Osteocyte (in vitro differentiated cells): Measurements from ENCODE around the gene RAB33A. TPM values are rescaled to one million over a fixed set of nuclear protein-coding genes. Genes with fewer than 3 reads are reported as not detected.

Experiments used
- DNase-seq: peaks from one replicate; pipeline ENCODE4 v3.0.0; 2021; ENCODE audit warnings: mixed read lengths; ENCODE audit not compliant: unreplicated experiment; ENCODE audit errors: extremely low spot score
- H3K27ac Mint-ChIP-seq: one replicate; pipeline ENCODE4 v1.8.0; 2021; ENCODE audit warnings: mild to moderate bottlenecking, mixed read lengths; ENCODE audit not compliant: unreplicated experiment
- H3K27me3 Mint-ChIP-seq: one replicate; pipeline ENCODE4 v1.8.0; 2021; ENCODE audit warnings: mixed read lengths; ENCODE audit not compliant: unreplicated experiment
- H3K36me3 Mint-ChIP-seq: one replicate; pipeline ENCODE4 v1.8.0; 2021; ENCODE audit warnings: mixed read lengths; ENCODE audit not compliant: unreplicated experiment
- H3K4me1 Mint-ChIP-seq: one replicate; pipeline ENCODE4 v1.8.0; 2021; ENCODE audit warnings: mixed read lengths; ENCODE audit not compliant: unreplicated experiment
- H3K4me3 Mint-ChIP-seq: one replicate; pipeline ENCODE4 v1.8.0; 2021; ENCODE audit warnings: mild to moderate bottlenecking, moderate library complexity, mixed read lengths; ENCODE audit not compliant: unreplicated experiment
- H3K9me3 Mint-ChIP-seq: one replicate; pipeline ENCODE4 v1.8.0; 2021; ENCODE audit warnings: mixed read lengths; ENCODE audit not compliant: unreplicated experiment
- total RNA-seq: library from RNA; stranded (reverse); gene quantifications from 2 replicates; pipeline ENCODE4 v1.2.1, GENCODE V29; 2021
- TF ChIP-seq, protein P1 (sequence below): fragments of 200-600 bp; sonication (generic); IDR thresholded peaks from 2 replicates; pipeline ENCODE4 v1.5.0; 2021; ENCODE audit warnings: antibody characterized with exemption, mild to moderate bottlenecking, moderate library complexity

Gene RAB33A
- total RNA-seq, 1 donor from 2014 or later, result 4.1 TPM

DNA sequence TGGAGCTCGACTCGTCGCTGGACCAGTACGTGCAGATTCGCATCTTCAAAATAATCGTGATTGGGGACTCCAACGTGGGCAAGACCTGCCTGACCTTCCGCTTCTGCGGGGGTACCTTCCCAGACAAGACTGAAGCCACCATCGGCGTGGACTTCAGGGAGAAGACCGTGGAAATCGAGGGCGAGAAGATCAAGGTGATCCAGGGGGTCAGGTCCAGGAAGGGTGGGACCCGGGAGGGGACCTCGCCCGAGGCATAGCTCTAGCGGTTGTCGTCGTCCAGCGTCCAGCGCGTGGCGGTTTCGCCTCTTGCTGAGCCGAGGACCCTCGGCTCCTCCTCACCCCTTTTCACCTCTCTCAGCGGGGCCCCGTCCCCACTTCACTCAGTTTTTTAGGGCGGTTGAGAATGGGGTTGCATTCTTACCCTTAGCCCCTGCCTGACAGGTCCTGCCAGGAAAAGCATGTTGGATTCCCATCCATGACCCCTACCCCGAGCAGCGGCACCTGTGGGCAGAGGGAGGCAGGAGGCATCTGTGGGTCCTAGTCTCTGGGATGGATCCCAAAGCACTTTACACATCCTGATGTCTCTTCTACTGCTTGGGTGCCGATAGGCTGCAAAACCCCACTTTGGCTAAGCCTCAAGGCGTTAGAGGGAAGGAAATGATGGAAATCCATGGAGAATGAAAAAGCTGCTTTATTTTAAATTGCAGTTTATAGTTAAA is 524 bp downstream of the RAB33A start:
- TF ChIP-seq, protein P1, sequence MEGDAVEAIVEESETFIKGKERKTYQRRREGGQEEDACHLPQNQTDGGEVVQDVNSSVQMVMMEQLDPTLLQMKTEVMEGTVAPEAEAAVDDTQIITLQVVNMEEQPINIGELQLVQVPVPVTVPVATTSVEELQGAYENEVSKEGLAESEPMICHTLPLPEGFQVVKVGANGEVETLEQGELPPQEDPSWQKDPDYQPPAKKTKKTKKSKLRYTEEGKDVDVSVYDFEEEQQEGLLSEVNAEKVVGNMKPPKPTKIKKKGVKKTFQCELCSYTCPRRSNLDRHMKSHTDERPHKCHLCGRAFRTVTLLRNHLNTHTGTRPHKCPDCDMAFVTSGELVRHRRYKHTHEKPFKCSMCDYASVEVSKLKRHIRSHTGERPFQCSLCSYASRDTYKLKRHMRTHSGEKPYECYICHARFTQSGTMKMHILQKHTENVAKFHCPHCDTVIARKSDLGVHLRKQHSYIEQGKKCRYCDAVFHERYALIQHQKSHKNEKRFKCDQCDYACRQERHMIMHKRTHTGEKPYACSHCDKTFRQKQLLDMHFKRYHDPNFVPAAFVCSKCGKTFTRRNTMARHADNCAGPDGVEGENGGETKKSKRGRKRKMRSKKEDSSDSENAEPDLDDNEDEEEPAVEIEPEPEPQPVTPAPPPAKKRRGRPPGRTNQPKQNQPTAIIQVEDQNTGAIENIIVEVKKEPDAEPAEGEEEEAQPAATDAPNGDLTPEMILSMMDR, result no peak
- Mint-ChIP-seq H3K9me3 (no peaks in the 10 kb centered on the region), H3K27ac (peak overlapping the region; percentile 92), H3K27me3 (no peaks in the 10 kb centered on the region), H3K4me3 (peak overlapping the region; percentile 77), H3K36me3 (no peaks in the 10 kb centered on the region), H3K4me1 (peaks cover 27% of the 10 kb centered on the region)
- peak; percentile 83 for DNase-seq

DNA sequence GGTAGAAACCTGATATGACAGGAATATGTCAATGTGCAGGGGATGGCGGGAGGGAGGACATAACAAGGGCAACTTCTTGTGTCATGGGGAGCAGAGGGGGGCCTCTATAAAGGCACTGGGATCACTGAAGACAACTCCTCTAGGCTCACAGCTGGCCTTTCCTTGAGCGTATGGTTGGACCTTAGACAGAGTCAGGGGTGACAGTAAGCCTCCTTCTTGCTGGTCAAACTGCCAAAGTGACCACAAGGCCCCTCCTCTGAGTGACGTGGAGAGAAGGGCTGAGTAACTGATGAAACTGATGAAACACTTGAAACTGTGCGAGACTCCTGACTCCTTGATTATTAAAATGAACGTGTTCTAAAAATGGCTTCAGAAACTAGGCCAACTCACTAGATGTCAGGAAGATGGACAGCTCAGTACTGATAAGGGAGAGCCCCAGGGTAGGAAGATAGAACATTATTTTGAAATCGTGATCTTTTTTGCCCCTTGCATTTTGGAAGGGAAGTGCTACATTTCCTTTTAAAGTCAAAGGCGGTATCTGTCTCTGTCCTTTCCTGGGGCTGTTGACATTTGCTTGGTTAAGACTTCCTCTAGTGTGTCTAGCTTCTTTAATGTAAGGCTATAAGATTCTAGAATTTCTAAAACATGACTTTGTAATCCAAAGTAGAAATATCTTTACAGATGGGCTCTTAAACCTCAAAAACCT is 1.6 kb downstream of the RAB33A start:
- no peaks in the 10 kb centered on the region for H3K27me3 Mint-ChIP-seq
- peak overlapping the region; percentile 57 for H3K4me3 Mint-ChIP-seq
- peaks cover 27% of the 10 kb centered on the region for H3K4me1 Mint-ChIP-seq
- TF ChIP-seq, protein P1, result no peak
- peak; percentile 81 for DNase-seq
- peaks cover 6% of the 10 kb centered on the region for H3K9me3 Mint-ChIP-seq
- peak overlapping the region; percentile 92 for H3K27ac Mint-ChIP-seq
- no peaks in the 10 kb centered on the region for H3K36me3 Mint-ChIP-seq

DNA sequence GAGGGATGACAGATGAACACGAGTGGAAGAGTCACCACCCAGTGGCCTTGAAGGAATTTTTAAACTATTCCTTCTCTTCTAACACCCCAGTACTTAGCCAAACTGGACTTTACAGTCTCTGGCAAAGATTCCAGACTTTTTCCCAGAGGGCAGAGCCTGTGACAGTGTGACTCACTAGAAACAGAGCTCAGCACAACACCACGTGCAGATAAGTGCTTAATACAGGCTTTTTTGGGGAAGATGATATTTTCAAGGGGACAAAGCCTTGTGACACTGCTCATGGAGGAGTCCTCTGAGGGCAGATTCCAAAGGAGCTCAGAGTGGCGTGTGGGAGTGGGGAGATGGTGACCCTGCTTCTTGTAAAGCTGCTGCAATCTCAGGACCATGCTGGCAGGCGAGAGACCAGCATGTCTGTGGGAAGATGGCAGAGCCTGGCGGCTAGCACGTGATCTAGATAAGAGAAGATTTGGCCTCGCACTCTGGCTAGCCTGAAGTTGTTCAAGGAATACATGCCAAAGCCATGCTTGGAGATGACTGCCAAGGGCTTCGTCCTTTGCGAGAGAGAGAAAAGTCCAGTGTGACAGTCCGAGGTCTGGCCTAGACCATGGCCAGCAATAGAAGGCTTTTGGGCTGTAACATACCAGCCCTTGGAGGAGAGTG is 2.4 kb downstream of the RAB33A start:
- TF ChIP-seq, protein P1, result no peak
- Mint-ChIP-seq H3K9me3 (peaks cover 6% of the 10 kb centered on the region), H3K27me3 (no peaks in the 10 kb centered on the region), H3K36me3 (no peaks in the 10 kb centered on the region), H3K4me1 (peaks cover 27% of the 10 kb centered on the region), H3K27ac (peak overlapping the region; percentile 92), H3K4me3 (peak overlapping the region; percentile 10)
- DNase-seq, result peak; percentile 63

DNA sequence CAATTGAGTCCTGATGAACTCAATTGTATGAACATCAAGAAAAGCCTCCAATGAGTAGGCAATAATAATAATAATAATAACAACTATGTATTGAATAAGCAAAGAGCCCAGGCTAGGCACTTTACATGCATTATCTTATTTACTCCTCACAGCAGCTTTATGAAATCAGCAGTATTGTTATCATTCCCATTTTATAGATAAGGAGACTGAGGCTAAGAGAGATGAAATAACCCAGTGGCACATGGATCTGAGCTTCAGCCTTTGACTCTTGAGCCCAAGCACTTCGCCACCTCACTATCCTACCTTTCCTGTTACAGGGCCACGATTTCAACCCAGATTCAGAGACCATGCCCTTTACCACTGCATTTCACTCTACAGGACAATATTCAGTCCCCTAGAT is 3.2 kb downstream of the RAB33A start:
- no peak for DNase-seq
- H3K27ac Mint-ChIP-seq, result no peak overlapping the region
- peaks cover 32% of the 10 kb centered on the region for H3K4me1 Mint-ChIP-seq
- H3K4me3 Mint-ChIP-seq, result no peak overlapping the region
- H3K36me3 Mint-ChIP-seq, result no peaks in the 10 kb centered on the region
- TF ChIP-seq, protein P1, result no peak
- H3K27me3 Mint-ChIP-seq, result no peaks in the 10 kb centered on the region
- H3K9me3 Mint-ChIP-seq, result peaks cover 6% of the 10 kb centered on the region

DNA sequence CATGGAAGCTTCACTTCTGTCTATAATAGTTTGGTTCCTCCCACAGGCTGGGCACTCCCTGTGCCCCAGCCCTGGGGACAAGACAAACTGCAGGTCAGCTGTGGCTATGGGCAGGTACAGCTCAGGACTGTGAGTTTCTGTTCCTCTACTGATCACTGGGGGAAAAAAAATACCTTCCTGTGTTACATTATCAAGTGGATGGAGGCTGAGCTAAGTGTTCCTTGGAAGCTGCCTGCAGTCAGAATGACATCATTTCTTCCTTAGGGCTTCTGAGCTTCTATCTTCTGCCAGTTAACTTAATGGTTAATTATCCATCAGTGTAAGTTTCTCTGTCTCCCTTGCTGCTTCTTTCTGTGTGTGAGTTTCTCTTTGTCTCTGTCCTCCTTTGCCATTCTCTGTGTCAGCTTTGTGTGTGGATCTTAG is 4.6 kb downstream of the RAB33A start:
- Mint-ChIP-seq H3K4me3 (no peak overlapping the region), H3K4me1 (peaks cover 32% of the 10 kb centered on the region), H3K36me3 (no peaks in the 10 kb centered on the region), H3K27me3 (no peaks in the 10 kb centered on the region), H3K27ac (no peak overlapping the region), H3K9me3 (peaks cover 6% of the 10 kb centered on the region)
- no peak for DNase-seq
- TF ChIP-seq, protein P1, result no peak
